T-helper 17 cell (primary cell): Measurements from ENCODE around the gene NCOR2. TPM values are rescaled to one million over a fixed set of nuclear protein-coding genes. Genes with fewer than 3 reads are reported as not detected.

Source experiments
- ATAC-seq: fragments of 150-1000 bp; cut with Tn5 transposase; 2 replicates; pipeline ENCODE4 v1.10.0; 2021; ENCODE audit warnings: mild to moderate bottlenecking, moderate library complexity
- DNase-seq, 3 donors: peaks; one replicate each; pipeline versions ENCODE4 v3.0.0 to v3.0.0-alpha.2; 2020 to 2021
- H3K9me3 ChIP-seq: one replicate; pipeline ENCODE4 v1.7.0; 2013; ENCODE audit warnings: low read length, mild to moderate bottlenecking; ENCODE audit not compliant: control insufficient read depth, poor library complexity, severe bottlenecking
- H3K27ac Mint-ChIP-seq: one replicate; pipeline ENCODE4 v1.8.0; 2022; ENCODE audit warnings: mild to moderate bottlenecking, moderate library complexity, mixed read lengths
- H3K27me3 Mint-ChIP-seq: one replicate; pipeline ENCODE4 v1.8.0; 2022; ENCODE audit warnings: mixed read lengths
- H3K36me3 Mint-ChIP-seq: one replicate; pipeline ENCODE4 v1.8.0; 2022; ENCODE audit warnings: low read depth, mixed read lengths
- H3K4me1 Mint-ChIP-seq: one replicate; pipeline ENCODE4 v1.8.0; 2022; ENCODE audit warnings: mild to moderate bottlenecking, mixed read lengths
- H3K4me3 Mint-ChIP-seq: one replicate; pipeline ENCODE4 v1.8.0; 2022; ENCODE audit warnings: mild to moderate bottlenecking, moderate library complexity, mixed read lengths
- total RNA-seq, 4 donors: library from RNA in 2 of 4; stranded (reverse) in 2 of 4; gene quantifications; one replicate each; pipeline ENCODE4 v1.2.3 and lab custom pipeline; 2022 to 2026

The NCOR2 gene
- total RNA-seq, 2 donors from 2014 or later, result 107 to 119 TPM

- Mint-ChIP-seq H3K27ac (no peak overlapping the region), H3K4me3 (no peak overlapping the region), H3K36me3 (no peaks in the 10 kb centered on the region), H3K4me1 (peaks cover 6% of the 10 kb centered on the region), H3K27me3 (no peaks in the 10 kb centered on the region)
- ATAC-seq (no peak), DNase-seq (no peak)
- peaks cover 3% of the 10 kb centered on the region for H3K9me3 ChIP-seq
These were observed 11.0 kb upstream of the NCOR2 start for GRCh38 chr12:124578445-124578844.

- no peak overlapping the region for H3K4me3 Mint-ChIP-seq
- ATAC-seq, result no peak
- no peak overlapping the region for H3K27ac Mint-ChIP-seq
- H3K36me3 Mint-ChIP-seq, result no peaks in the 10 kb centered on the region
- peaks cover 3% of the 10 kb centered on the region for H3K9me3 ChIP-seq
- peaks cover 6% of the 10 kb centered on the region for H3K4me1 Mint-ChIP-seq
- H3K27me3 Mint-ChIP-seq, result no peaks in the 10 kb centered on the region
- DNase-seq, result no peak
These were observed 10.6 kb upstream of the NCOR2 start for GRCh38 chr12:124577986-124578385.

- peak overlapping the region; percentile 25 for H3K4me3 Mint-ChIP-seq
- H3K9me3 ChIP-seq, result peaks cover 3% of the 10 kb centered on the region
- DNase-seq, result no peak
- ATAC-seq, result no peak
- H3K27ac Mint-ChIP-seq, result no peak overlapping the region
- no peaks in the 10 kb centered on the region for H3K27me3 Mint-ChIP-seq
- peaks cover 6% of the 10 kb centered on the region for H3K4me1 Mint-ChIP-seq
- no peaks in the 10 kb centered on the region for H3K36me3 Mint-ChIP-seq
These were observed 10.0 kb upstream of the NCOR2 start for GRCh38 chr12:124577374-124577773.

DNA sequence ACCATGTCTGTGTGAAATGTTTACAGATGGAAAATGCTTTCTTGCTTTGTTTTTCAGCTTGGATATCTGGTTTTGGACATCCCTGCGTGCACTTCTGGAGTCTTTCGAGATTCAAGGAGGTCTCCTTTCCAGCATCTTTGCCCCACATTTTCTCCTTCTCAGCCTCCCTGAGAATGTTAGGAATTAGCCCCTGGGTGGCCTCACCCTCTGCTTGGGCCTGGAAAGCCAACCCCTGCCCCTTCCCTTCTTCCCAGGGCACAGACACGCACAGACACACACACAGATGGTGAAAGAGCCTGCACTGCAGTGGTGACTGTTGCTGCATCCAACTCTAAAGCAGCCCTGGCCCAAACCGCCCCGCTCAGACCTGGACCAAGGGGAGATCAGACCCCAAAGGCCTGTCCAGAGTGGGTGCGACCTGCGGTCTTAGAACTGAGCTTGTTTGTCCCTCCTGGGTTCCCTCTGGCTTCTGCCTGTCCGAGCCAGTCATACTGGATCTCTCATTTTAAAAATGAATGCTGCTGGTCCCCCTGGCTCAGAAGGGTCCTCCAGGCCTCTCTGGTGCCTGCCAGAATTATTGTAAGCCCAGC lies 8.7 kb upstream of the NCOR2 start:
- no peak for DNase-seq
- no peak for ATAC-seq
- H3K4me3 Mint-ChIP-seq, result no peak overlapping the region
- no peak overlapping the region for H3K27ac Mint-ChIP-seq
- H3K4me1 Mint-ChIP-seq, result peaks cover 3% of the 10 kb centered on the region
- peaks cover 3% of the 10 kb centered on the region for H3K9me3 ChIP-seq
- H3K27me3 Mint-ChIP-seq, result no peaks in the 10 kb centered on the region
- no peaks in the 10 kb centered on the region for H3K36me3 Mint-ChIP-seq

DNA sequence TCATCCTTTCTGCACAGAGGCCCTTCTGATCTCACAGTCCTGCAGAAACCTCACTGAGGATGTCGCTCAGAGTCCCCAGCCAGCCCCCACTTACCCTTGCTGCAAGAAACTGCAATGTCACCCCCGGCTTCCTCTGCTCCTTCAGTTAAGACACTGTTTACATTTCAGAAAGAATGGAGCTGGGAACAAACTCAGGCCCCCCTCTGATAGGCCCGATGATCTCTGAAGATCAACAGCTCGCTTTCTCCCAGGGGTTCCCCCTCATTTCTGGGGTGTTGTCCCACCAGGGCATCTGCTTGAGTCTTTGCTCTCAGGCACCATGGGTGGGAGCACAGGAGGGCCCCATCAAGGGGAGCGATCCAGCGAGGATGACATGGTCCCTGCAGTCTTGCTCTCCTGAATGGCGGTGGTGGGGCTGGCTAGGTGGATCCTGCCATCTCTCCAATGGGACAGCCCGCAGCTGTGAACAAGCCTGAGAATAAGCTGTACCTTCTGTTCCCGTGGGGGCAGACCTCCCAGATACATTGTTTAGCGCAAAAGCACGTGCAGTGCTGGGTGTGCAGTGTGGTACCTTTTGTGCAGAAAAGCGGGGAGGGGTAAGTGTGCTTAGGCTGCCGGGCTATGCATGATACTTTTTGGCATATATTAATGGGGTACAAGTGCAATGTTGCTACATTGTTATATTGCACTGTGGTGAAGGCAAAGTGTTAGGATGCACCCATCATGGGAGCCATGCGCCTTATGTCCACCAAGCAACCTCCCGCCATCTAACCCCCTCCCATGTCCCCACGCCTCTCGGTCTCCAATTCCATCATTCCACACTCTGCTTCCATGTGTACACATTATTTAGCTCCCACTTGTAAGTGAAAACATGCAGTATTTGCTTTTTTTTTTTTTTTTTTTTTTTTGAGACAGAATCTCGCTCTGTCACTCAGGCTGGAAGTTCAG lies 6.7 kb upstream of the NCOR2 start:
- no peak for ATAC-seq
- Mint-ChIP-seq H3K4me3 (no peak overlapping the region), H3K4me1 (peaks cover 3% of the 10 kb centered on the region), H3K36me3 (no peaks in the 10 kb centered on the region), H3K27me3 (no peaks in the 10 kb centered on the region), H3K27ac (no peak overlapping the region)
- no peaks in the 10 kb centered on the region for H3K9me3 ChIP-seq
- DNase-seq, result no peak

DNA sequence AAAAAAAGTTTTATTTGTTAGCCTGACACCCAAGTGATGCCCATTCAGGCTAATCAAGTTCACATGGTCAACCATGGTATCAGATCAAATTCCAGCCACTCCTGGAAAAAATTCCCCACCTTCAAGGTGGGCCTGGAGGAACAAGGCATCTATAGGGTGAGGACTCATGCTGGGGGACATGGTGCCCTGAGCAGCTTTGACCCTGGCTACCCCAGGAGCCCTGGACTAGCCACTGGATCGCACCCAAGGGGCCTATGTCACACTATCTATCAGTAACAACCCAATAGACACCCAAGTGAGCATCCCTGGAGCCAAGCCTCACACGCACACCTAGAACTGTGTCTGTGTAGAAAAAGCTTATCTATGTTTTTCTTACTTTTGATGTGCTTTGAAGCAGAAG lies 4.1 kb upstream of the NCOR2 start:
- Mint-ChIP-seq H3K27me3 (no peaks in the 10 kb centered on the region), H3K36me3 (no peaks in the 10 kb centered on the region), H3K4me3 (no peak overlapping the region), H3K4me1 (peaks cover 5% of the 10 kb centered on the region), H3K27ac (no peak overlapping the region)
- no peaks in the 10 kb centered on the region for H3K9me3 ChIP-seq
- DNase-seq (no peak), ATAC-seq (no peak)

- ATAC-seq (no peak), DNase-seq (no peak)
- Mint-ChIP-seq H3K4me1 (peaks cover 10% of the 10 kb centered on the region), H3K4me3 (no peak overlapping the region), H3K27me3 (no peaks in the 10 kb centered on the region), H3K27ac (no peak overlapping the region), H3K36me3 (no peaks in the 10 kb centered on the region)
- no peaks in the 10 kb centered on the region for H3K9me3 ChIP-seq
These were observed 3.4 kb upstream of the NCOR2 start for GRCh38 chr12:124570810-124571209.

- Mint-ChIP-seq H3K27me3 (no peaks in the 10 kb centered on the region), H3K4me3 (peak overlapping the region; percentile 91), H3K27ac (no peak overlapping the region), H3K36me3 (no peaks in the 10 kb centered on the region), H3K4me1 (peaks cover 9% of the 10 kb centered on the region)
- DNase-seq (no peak), ATAC-seq (no peak)
- H3K9me3 ChIP-seq, result no peaks in the 10 kb centered on the region
These were observed 2.1 kb upstream of the NCOR2 start for GRCh38 chr12:124569375-124570148.

DNA sequence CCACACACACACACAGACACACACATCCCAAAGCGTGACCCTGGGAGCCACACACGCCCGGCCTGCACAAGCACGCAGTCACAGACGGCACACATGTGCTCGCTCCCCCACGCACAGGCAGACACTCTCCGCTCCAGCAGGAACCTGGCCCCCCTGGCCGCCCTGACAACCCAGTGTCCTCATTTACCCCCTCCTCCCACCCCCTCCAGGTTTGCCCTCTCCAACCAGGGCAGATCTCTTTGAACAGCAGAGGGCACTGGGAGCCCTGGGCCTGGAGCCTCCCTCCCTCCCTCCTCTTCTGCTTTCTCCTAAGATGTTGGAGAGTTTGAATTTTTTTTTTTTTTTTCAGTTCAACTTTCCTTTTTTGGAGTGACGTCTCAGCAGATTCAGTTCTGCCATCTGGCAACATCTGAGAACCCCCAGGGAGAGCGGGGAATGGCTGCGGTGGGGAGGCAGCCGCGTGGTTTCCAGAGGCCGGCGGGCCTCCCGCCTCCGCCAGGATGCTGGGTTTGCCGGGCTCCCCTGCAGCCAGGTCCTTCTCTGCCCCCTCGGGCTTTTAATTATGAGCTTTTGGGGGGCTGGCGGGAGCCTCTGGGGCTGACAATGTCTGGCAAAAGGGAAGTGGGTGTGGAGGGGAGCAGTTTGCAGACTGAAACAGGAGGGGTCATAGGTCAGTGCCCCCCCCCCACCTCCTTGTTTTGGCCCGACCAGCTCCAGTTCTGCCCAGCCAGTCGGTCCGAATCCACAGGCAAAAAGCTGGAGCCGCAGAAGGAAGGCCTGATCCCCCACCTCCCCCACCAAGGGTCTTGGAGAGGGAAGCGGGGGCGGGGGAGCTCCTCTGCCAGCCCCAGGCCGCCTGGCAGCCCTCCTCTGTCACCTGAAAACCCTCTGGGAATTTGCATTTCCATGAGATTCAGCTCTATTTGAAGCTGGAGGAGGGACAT lies 1.3 kb upstream of the NCOR2 start:
- no peaks in the 10 kb centered on the region for H3K9me3 ChIP-seq
- Mint-ChIP-seq H3K27me3 (no peaks in the 10 kb centered on the region), H3K4me3 (peak overlapping the region; percentile 91), H3K27ac (no peak overlapping the region), H3K36me3 (no peaks in the 10 kb centered on the region), H3K4me1 (peaks cover 10% of the 10 kb centered on the region)
- ATAC-seq, result no peak
- no peak for DNase-seq

GRCh38 chr12:124567673-124568373 lies 411 bp upstream of the NCOR2 start:
- ATAC-seq (peak; percentile 83), DNase-seq (peak; percentile 73 to 80 (median 77))
- peak overlapping the region; percentile 53 for H3K27ac Mint-ChIP-seq
- peaks cover 13% of the 10 kb centered on the region for H3K4me1 Mint-ChIP-seq
- no peaks in the 10 kb centered on the region for H3K36me3 Mint-ChIP-seq
- H3K4me3 Mint-ChIP-seq, result peak overlapping the region; percentile 91
- no peaks in the 10 kb centered on the region for H3K27me3 Mint-ChIP-seq
- no peaks in the 10 kb centered on the region for H3K9me3 ChIP-seq

DNA sequence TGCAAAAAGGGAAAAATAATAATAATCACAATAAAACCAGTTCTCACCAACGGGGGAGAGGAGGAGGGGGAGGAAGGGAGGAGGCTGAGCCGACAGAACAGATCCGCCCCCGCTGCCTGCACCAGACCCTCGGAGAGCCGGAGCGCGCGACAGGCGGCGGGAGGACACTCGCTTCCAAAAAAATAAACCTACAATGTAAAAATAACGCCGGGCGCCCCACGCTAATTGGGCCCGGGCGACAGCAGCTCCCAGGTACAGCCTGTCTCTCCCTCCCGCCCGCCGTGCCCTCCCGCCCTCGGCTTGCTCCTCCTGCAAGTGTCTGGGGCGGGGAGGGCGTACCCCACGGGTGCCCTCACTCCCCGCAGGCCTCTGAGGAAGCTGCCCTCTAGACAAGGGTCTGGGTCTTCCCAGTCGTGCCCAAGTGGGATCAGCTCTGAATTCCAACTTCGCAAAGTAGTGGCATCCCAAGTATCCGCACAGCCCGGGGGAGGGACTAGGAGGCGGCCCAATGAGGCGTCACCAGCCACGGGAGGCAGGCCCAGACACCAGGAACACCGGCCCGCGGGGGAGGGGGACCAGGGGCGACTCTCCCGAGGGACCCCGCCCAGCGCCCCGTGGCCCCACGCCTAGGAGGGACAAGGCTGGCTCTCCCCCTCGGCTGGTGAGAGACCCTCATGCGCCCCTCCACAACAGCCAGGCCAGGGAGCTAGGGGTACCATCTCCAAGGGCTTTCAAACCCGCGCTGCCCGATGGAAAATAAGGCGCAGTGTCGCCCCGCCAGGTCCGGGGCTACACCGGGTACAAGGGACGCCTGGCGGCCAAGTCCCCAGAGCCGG lies 1.0 kb downstream of the NCOR2 start:
- peak overlapping the region; percentile 60 for H3K27ac Mint-ChIP-seq
- H3K4me3 Mint-ChIP-seq, result peak overlapping the region; percentile 92

More for the DNA sequence above, 1.0 kb downstream of the NCOR2 start:
- Mint-ChIP-seq H3K36me3 (no peaks in the 10 kb centered on the region), H3K4me1 (peaks cover 18% of the 10 kb centered on the region), H3K27me3 (no peaks in the 10 kb centered on the region)
- DNase-seq (peak; percentile 40 to 60 (median 57)), ATAC-seq (peak; percentile 65)
- H3K9me3 ChIP-seq, result no peaks in the 10 kb centered on the region
